HEK293 (cell line): ENCODE results near the gene SYNE1.
A peak's percentile ranks its signal among the peaks of the same experiment; 100 is the strongest.

ENCODE experiments used
- CTCF ChIA-PET: fragments of 350-600 bp; formaldehyde crosslinking; extraction: SDS; loops from one replicate; lab custom pipeline; 2021; ENCODE audit warnings: antibody characterized with exemption; lab: Yijun Ruan, JAX
- POLR2A ChIA-PET: fragments of 300-600 bp; formaldehyde crosslinking; extraction: SDS; loops from one replicate; lab custom pipeline; 2020; ENCODE audit warnings: antibody characterized with exemption, inconsistent platforms; lab: Yijun Ruan, JAX
- H3K27ac ChIP-seq: fragments of 200-500 bp; sonication (Bioruptor generic); 2 replicates; pipeline ENCODE4 v1.5.1; 2014; ENCODE audit warnings: low read depth, low read length, control low read depth, inconsistent platforms; ENCODE audit errors: extremely low read depth
- H3K36me3 ChIP-seq, 2 experiments: fragments of 200-500 bp in 1 of 2; sonication (Bioruptor generic) in 1 of 2; 1 replicate in 1 of 2; 2 replicates in 1 of 2; pipeline ENCODE4 v1.5.1; 2014 to 2017; ENCODE audit warnings: inconsistent platforms in 2 of 2, low read length in 2 of 2; ENCODE audit not compliant: control insufficient read depth in 2 of 2, insufficient read depth in 1 of 2
- H3K4me1 ChIP-seq: fragments of 200-500 bp; sonication (Bioruptor generic); 2 replicates; pipeline ENCODE4 v1.5.1; 2014; ENCODE audit warnings: mild to moderate bottlenecking, low read length, inconsistent platforms; ENCODE audit not compliant: control insufficient read depth, insufficient read depth
- H3K4me3 ChIP-seq: 2 replicates; pipeline ENCODE4 v1.5.1; 2011; ENCODE audit warnings: low read depth, mild to moderate bottlenecking, control low read depth, low read length, moderate library complexity
- H3K9me3 ChIP-seq: fragments of 200-500 bp; sonication (Bioruptor generic); 2 replicates; pipeline ENCODE4 v1.5.1; 2014; ENCODE audit warnings: low read depth, low read length, inconsistent platforms; ENCODE audit not compliant: control insufficient read depth, insufficient read depth
- AEBP2 ChIP-seq: fragments of 450-650 bp; formaldehyde crosslinking; IDR thresholded peaks from 2 replicates; pipeline ENCODE4 v1.5.1; 2016; ENCODE audit warnings: missing biosample characterization, missing genetic modification characterization, borderline replicate concordance
- GLIS1 ChIP-seq: fragments of 450-650 bp; formaldehyde crosslinking; IDR thresholded peaks from 2 replicates; pipeline ENCODE4 v1.5.1; 2016; ENCODE audit warnings: missing biosample characterization, missing genetic modification characterization
- SCRT1 ChIP-seq: fragments of 450-650 bp; formaldehyde crosslinking; IDR thresholded peaks from 2 replicates; pipeline ENCODE4 v1.5.1; 2016; ENCODE audit warnings: missing biosample characterization, missing genetic modification characterization, borderline replicate concordance
- ZBTB21 ChIP-seq: fragments of 450-650 bp; formaldehyde crosslinking; IDR thresholded peaks from 2 replicates; pipeline ENCODE4 v1.5.1; 2017; ENCODE audit warnings: missing biosample characterization, missing genetic modification characterization
- ZBTB44 ChIP-seq: fragments of 450-650 bp; IDR thresholded peaks from 2 replicates; pipeline ENCODE4 v1.5.1; 2018; ENCODE audit warnings: missing biosample characterization, mild to moderate bottlenecking, missing genetic modification characterization
- ZBTB48 ChIP-seq: fragments of 450-650 bp; formaldehyde crosslinking; IDR thresholded peaks from 2 replicates; pipeline ENCODE4 v1.5.1; 2016; ENCODE audit warnings: missing biosample characterization, missing genetic modification characterization
- ZBTB7A ChIP-seq: fragments of 450-650 bp; formaldehyde crosslinking; IDR thresholded peaks from 2 replicates; pipeline ENCODE4 v1.5.1; 2016; ENCODE audit warnings: low read depth, missing biosample characterization, missing genetic modification characterization
- ZNF19 ChIP-seq: fragments of 450-650 bp; formaldehyde crosslinking; IDR thresholded peaks from 2 replicates; pipeline ENCODE4; 2016; ENCODE audit warnings: missing biosample characterization, missing genetic modification characterization, low read depth
- ZNF214 ChIP-seq: fragments of 450-650 bp; formaldehyde crosslinking; IDR thresholded peaks from 2 replicates; pipeline ENCODE4 v1.5.1; 2017; ENCODE audit warnings: missing biosample characterization, mild to moderate bottlenecking, missing genetic modification characterization, borderline replicate concordance
- ZNF335 ChIP-seq: fragments of 450-650 bp; formaldehyde crosslinking; conservative IDR thresholded peaks from 2 replicates; pipeline ENCODE4 v1.5.1; 2016; ENCODE audit warnings: missing biosample characterization, missing genetic modification characterization
- ZNF366 ChIP-seq: fragments of 450-650 bp; formaldehyde crosslinking; conservative IDR thresholded peaks from 2 replicates; pipeline ENCODE4 v1.5.1; 2016; ENCODE audit warnings: missing biosample characterization, missing genetic modification characterization
- ZNF37A ChIP-seq: fragments of 450-650 bp; IDR thresholded peaks from 2 replicates; pipeline ENCODE4 v1.5.1; 2018; ENCODE audit warnings: missing biosample characterization, missing genetic modification characterization
- ZNF521 ChIP-seq: fragments of 450-650 bp; formaldehyde crosslinking; IDR thresholded peaks from 2 replicates; pipeline ENCODE4 v1.5.1; 2017; ENCODE audit warnings: missing biosample characterization, mild to moderate bottlenecking, missing genetic modification characterization
- ZNF704 ChIP-seq: fragments of 450-650 bp; formaldehyde crosslinking; IDR thresholded peaks from 2 replicates; pipeline ENCODE4 v1.5.1; 2016; ENCODE audit warnings: missing biosample characterization, missing genetic modification characterization
- ZNF707 ChIP-seq: fragments of 450-650 bp; formaldehyde crosslinking; IDR thresholded peaks from 2 replicates; pipeline ENCODE4 v1.5.1; 2016; ENCODE audit warnings: missing biosample characterization, missing genetic modification characterization

The SYNE1 gene

GRCh38 chr6:152636021-152636608, 1.0 kb downstream of the SYNE1 start (continued):
- no peak for TF ChIP-seq GLIS1 (tag by site-specific recombination)

DNA sequence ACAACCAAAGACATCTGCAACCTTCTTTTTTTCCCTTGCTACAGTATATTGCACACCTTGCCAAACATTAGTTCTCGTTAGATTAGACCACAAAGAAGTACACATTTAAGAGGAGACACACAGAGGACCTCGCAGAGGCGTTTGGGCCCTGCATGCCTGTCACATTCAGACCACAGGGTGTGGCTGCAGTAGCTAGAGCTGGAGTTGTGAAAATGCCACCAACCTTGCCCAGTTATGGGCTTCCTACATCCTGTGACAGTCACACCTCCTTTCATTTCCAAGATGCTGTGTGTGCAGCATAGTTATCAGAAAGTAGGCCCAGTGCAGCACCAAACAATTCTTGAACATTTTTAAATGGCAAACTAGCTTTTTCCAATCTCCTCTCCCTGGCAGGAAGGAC, 2.4 kb downstream of the SYNE1 start:
- no peak overlapping the region for H3K4me3 ChIP-seq
- ChIA-PET POLR2A (no interaction called here), CTCF (interaction anchor here (0.6 to 0.7 kb wide), 3 partner anchors 15 to 82 kb away, joined by 3 read pairs; no protein-coding TSS in a partner anchor)
- H3K4me1 ChIP-seq = no peaks in the 10 kb centered on the region
- H3K9me3 ChIP-seq = no peaks in the 10 kb centered on the region
- TF ChIP-seq ZNF521 (tag by site-specific recombination) (no peak), ZNF366 (tag by site-specific recombination) (no peak), ZNF704 (tag by site-specific recombination) (no peak)
- no peak overlapping the region for H3K27ac ChIP-seq
- H3K36me3 ChIP-seq = no peaks in the 10 kb centered on the region

DNA sequence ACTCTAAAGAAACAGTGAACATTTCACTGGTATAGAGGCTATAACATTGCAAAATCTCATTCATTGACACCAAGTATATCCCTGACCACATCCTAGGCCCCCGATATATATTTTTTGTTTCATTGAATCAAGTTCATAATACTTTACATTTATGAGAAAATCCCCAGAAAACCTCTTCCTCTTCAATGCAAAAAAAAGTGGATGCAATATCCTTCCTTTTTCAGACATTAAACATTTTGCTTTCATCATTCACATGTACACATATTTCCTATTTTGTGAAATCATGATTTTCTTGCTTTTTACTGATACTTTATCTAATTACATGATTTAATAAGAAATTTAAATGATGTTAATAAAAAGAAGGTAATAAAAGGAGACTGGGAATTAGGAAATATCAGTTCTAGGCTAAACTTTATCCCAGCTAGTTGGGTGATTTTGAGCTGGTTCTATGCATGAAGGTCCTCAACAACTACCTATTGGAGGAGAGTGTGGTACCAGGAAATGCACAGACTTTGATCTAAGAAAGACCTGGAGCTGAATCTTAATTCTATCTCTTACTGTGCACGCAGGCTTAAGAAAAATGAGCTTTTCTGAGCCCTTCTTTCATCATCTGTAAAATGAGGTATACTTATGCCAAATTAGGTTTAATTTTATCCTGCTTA, 4.9 kb downstream of the SYNE1 start:
- CTCF ChIA-PET = interaction anchor here (0.9 to 4.9 kb wide), 5 partner anchors 10 to 147 kb away, joined by 3 to 39 read pairs (median 4); no protein-coding TSS in a partner anchor
- no peaks in the 10 kb centered on the region for H3K4me1 ChIP-seq
- H3K4me3 ChIP-seq = no peak overlapping the region
- TF ChIP-seq SCRT1 (no peak), ZNF19 (tag by site-specific recombination) (no peak), ZBTB48 (tag by site-specific recombination) (no peak), ZBTB7A (tag by site-specific recombination) (no peak), ZNF335 (tag by site-specific recombination) (no peak), ZNF214 (tag by site-specific recombination) (peak; percentile 98)
- TF ChIP-seq, all 188 proteins: peak for 1
- no peaks in the 10 kb centered on the region for H3K9me3 ChIP-seq
- no peaks in the 10 kb centered on the region for H3K36me3 ChIP-seq
- H3K27ac ChIP-seq = no peak overlapping the region
- POLR2A ChIA-PET = no interaction called here

- H3K4me3 ChIP-seq = no peak overlapping the region
- CTCF ChIA-PET = interaction anchor here (0.7 to 4.9 kb wide), 4 partner anchors 11 to 146 kb away, joined by 3 to 39 read pairs (median 4); no protein-coding TSS in a partner anchor
- TF ChIP-seq ZNF214 (tag by site-specific recombination) (no peak), ZNF707 (tag by site-specific recombination) (no peak), ZBTB21 (no peak)
Measured at GRCh38 chr6:152631376-152631775, 5.8 kb downstream of the SYNE1 start.

DNA sequence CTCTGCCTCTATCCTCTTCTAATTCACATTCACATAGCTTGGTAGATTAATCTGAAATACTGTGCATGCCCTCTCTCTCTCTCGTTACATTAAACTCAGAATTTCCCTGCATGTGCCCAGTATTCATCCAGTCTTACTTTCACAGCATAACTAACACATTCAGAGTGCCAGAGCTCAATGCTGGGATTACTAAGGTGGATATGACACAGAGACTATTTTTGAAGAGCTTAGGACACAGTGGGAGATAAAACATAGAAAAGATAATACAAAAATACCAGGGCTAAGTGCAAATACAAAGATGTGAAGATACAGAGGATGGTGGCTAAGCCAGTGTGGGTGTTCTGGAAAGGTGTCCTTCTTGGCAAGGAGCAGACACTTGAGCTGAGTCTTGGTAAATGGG, 6.3 kb downstream of the SYNE1 start:
- Histone ChIP-seq H3K36me3 (no peaks in the 10 kb centered on the region), H3K4me1 (no peaks in the 10 kb centered on the region), H3K4me3 (no peak overlapping the region), H3K27ac (no peak overlapping the region), H3K9me3 (no peaks in the 10 kb centered on the region)
- POLR2A ChIA-PET = no interaction called here
- TF ChIP-seq ZNF37A (tag by site-specific recombination) = no peak
- TF ChIP-seq ZBTB44 (tag by site-specific recombination) = no peak
- TF ChIP-seq AEBP2 (tag by site-specific recombination) = no peak
- TF ChIP-seq, all 188 proteins: peak for 0
- CTCF ChIA-PET = interaction anchor here (0.7 to 4.9 kb wide), 3 partner anchors 12 to 146 kb away, joined by 3 to 39 read pairs (median 4); no protein-coding TSS in a partner anchor

More at GRCh38 chr6:152631376-152631775, 5.8 kb downstream of the SYNE1 start:
- H3K4me1 ChIP-seq = no peaks in the 10 kb centered on the region
- no peaks in the 10 kb centered on the region for H3K9me3 ChIP-seq
- H3K27ac ChIP-seq = no peak overlapping the region
- no peaks in the 10 kb centered on the region for H3K36me3 ChIP-seq
- POLR2A ChIA-PET = no interaction called here
